GM23248 (cell line): Measurements from ENCODE around the gene ACOT11. TPM values are rescaled to one million over a fixed set of nuclear protein-coding genes. Genes with fewer than 3 reads are reported as not detected.

ENCODE experiments used
- DNase-seq: peaks from one replicate; pipeline ENCODE4 v3.0.0-alpha.2; 2015
- H2AFZ ChIP-seq: fragments of 200-600 bp; sonication (generic); 2 replicates; pipeline ENCODE4 v1.6.1; 2016; ENCODE audit warnings: antibody characterized with exemption
- H3F3A ChIP-seq: fragments of 200-600 bp; sonication (generic); 2 replicates; pipeline ENCODE4 v1.6.1; 2016; ENCODE audit warnings: mild to moderate bottlenecking, antibody characterized with exemption, mixed run types; ENCODE audit not compliant: insufficient read depth
- H3K27ac ChIP-seq: fragments of 200-600 bp; sonication (generic); 2 replicates; pipeline ENCODE4 v1.5.1; 2016; ENCODE audit warnings: mild to moderate bottlenecking
- H3K27me3 ChIP-seq: fragments of 200-600 bp; sonication (generic); replicated peaks from 2 replicates; pipeline ENCODE4 v1.6.1; 2016; ENCODE audit warnings: mild to moderate bottlenecking; ENCODE audit not compliant: insufficient read depth
- H3K36me3 ChIP-seq: fragments of 200-600 bp; sonication (generic); 2 replicates; pipeline ENCODE4 v1.6.1; 2016; ENCODE audit warnings: low read depth, mild to moderate bottlenecking
- H3K4me1 ChIP-seq: fragments of 200-600 bp; sonication (generic); 2 replicates; pipeline ENCODE4 v1.6.1; 2016; ENCODE audit warnings: mild to moderate bottlenecking; ENCODE audit not compliant: insufficient read depth
- H3K4me2 ChIP-seq: fragments of 200-600 bp; sonication (generic); one replicate; pipeline ENCODE4 v1.6.1; 2016; ENCODE audit warnings: mild to moderate bottlenecking; ENCODE audit not compliant: unreplicated experiment
- H3K4me3 ChIP-seq: fragments of 200-600 bp; sonication (generic); 2 replicates; pipeline ENCODE4 v1.5.1; 2016; ENCODE audit warnings: mild to moderate bottlenecking
- H3K79me2 ChIP-seq: fragments of 200-600 bp; sonication (generic); 2 replicates; pipeline ENCODE4 v1.6.1; 2016; ENCODE audit warnings: mild to moderate bottlenecking; ENCODE audit not compliant: insufficient read depth
- H3K9ac ChIP-seq: fragments of 200-600 bp; sonication (generic); 2 replicates; pipeline ENCODE4 v1.6.1; 2016; ENCODE audit warnings: mild to moderate bottlenecking
- H3K9me2 ChIP-seq: fragments of 200-600 bp; sonication (generic); 2 replicates; pipeline ENCODE4 v1.6.1; 2016; ENCODE audit warnings: mixed run types, mild to moderate bottlenecking, moderate library complexity; ENCODE audit not compliant: insufficient read depth
- H3K9me3 ChIP-seq: fragments of 200-600 bp; sonication (generic); one replicate; pipeline ENCODE4 v1.6.1; 2017; ENCODE audit warnings: low read depth
- H4K20me1 ChIP-seq: fragments of 200-600 bp; sonication (generic); 2 replicates; pipeline ENCODE4 v1.6.0; 2016; ENCODE audit not compliant: insufficient read depth
- EZH2 ChIP-seq: fragments of 200-600 bp; sonication (generic); IDR thresholded peaks from 2 replicates; pipeline ENCODE4 v1.6.1; 2018; ENCODE audit warnings: antibody characterized with exemption, mild to moderate bottlenecking; ENCODE audit not compliant: insufficient read depth, poor library complexity, severe bottlenecking
- EZH2phosphoT487 ChIP-seq: fragments of 200-600 bp; sonication (generic); IDR thresholded peaks from 2 replicates; pipeline ENCODE4 v1.6.1; 2018; ENCODE audit warnings: antibody characterized with exemption, moderate library complexity, mild to moderate bottlenecking, low read depth; ENCODE audit not compliant: insufficient read depth
- WGBS, 2 experiments: methylation state at CpG; one replicate each; pipeline ENCODE4 v1.1.6; 2015 to 2017; ENCODE audit warnings: low lambda C conversion rate in 2 of 2, low coverage in 1 of 2; ENCODE audit errors: missing lambda C conversion rate in 2 of 2; 5-methylcytosine and 5-hydroxymethylcytosine counted together
- in situ Hi-C: fragments of 300-500 bp; cut with MboI; formaldehyde crosslinking; loops from 2 replicates; pipeline ENCODE4 v1.15.0; 2020
- polyA plus RNA-seq: library from polyadenylated mRNA; unstranded; fragments of >200 nt; fragmentation: Nextera tagmentation; extraction: Ambion mirVana; gene quantifications from 2 replicates; pipeline ENCODE4 v1.2.1, GENCODE V29; 2016
- total RNA-seq: library from RNA; depleted of rRNA; stranded (reverse); fragments of >200 nt; shearing (Covaris generic); gene quantifications from 2 replicates; pipeline ENCODE4 v1.2.3, GENCODE V29; 2014

Gene ACOT11
- total and polyA plus RNA-seq, 2 experiments from 2014 or later: 3.4 to 3.6 TPM

- in situ Hi-C loops: no loop called here
- Histone ChIP-seq H3K9me2 (no peaks in the 10 kb centered on the region), H3K9me3 (peaks cover 4% of the 10 kb centered on the region), H3K4me2 (no peak overlapping the region), H3K36me3 (no peaks in the 10 kb centered on the region), H3K4me3 (no peak overlapping the region), H4K20me1 (no peaks in the 10 kb centered on the region), H3F3A (no peaks in the 10 kb centered on the region), H3K79me2 (no peaks in the 10 kb centered on the region), H2AFZ (no peak overlapping the region), H3K9ac (no peak overlapping the region), H3K27ac (no peak overlapping the region), H3K4me1 (0 out of 2 replicates have a peak, but pooled peaks cover 6% of the 10 kb centered on the region), H3K27me3 (no peaks in the 10 kb centered on the region)
- TF ChIP-seq EZH2phosphoT487 (no peak), EZH2 (no peak)
- DNase-seq: no peak
- WGBS, 2 experiments: 84 to 93% methylated on average over 3 of the region's 3 CpGs
Measured at GRCh38 chr1:54551891-54552290, 3.9 kb downstream of the ACOT11 start.

- H3K4me2 ChIP-seq: no peak overlapping the region
- H3K9ac ChIP-seq: no peak overlapping the region
- no peaks in the 10 kb centered on the region for H4K20me1 ChIP-seq
- H3K27ac ChIP-seq: no peak overlapping the region
- no peak for DNase-seq
- H3K27me3 ChIP-seq: no peaks in the 10 kb centered on the region
- in situ Hi-C loops: no loop called here
- H3K79me2 ChIP-seq: no peaks in the 10 kb centered on the region
- H3K4me3 ChIP-seq: no peak overlapping the region
- no peak overlapping the region for H2AFZ ChIP-seq
- H3K4me1 ChIP-seq: no peaks in the 10 kb centered on the region
- TF ChIP-seq EZH2phosphoT487 (no peak), EZH2 (no peak)
- H3F3A ChIP-seq: no peaks in the 10 kb centered on the region
- no peaks in the 10 kb centered on the region for H3K36me3 ChIP-seq
- WGBS, 2 experiments: 93 to 95% methylated on average over 8 of the region's 8 CpGs
- H3K9me3 ChIP-seq: peaks cover 4% of the 10 kb centered on the region
- no peaks in the 10 kb centered on the region for H3K9me2 ChIP-seq
Measured at GRCh38 chr1:54553602-54554313, 5.7 kb downstream of the ACOT11 start.

- TF ChIP-seq EZH2phosphoT487: no peak
- no peak for TF ChIP-seq EZH2
- H3K27ac ChIP-seq: no peak overlapping the region
- H2AFZ ChIP-seq: no peak overlapping the region
Measured at GRCh38 chr1:54556110-54556509, 8.1 kb downstream of the ACOT11 start.

GRCh38 chr1:54557671-54558355 is 9.8 kb downstream of the ACOT11 start:
- Histone ChIP-seq H2AFZ (no peak overlapping the region), H3K27ac (no peak overlapping the region), H3K27me3 (no peaks in the 10 kb centered on the region), H3F3A (no peaks in the 10 kb centered on the region), H3K9me3 (peaks cover 4% of the 10 kb centered on the region), H3K79me2 (no peaks in the 10 kb centered on the region), H3K4me3 (no peak overlapping the region), H4K20me1 (no peaks in the 10 kb centered on the region), H3K4me1 (no peaks in the 10 kb centered on the region), H3K9me2 (no peaks in the 10 kb centered on the region), H3K4me2 (no peak overlapping the region), H3K36me3 (no peaks in the 10 kb centered on the region), H3K9ac (no peak overlapping the region)
- in situ Hi-C loops: no loop called here
- 72 to 74% methylated on average over 5 of the region's 5 CpGs for WGBS, 2 experiments
- TF ChIP-seq EZH2phosphoT487: no peak
- no peak for TF ChIP-seq EZH2
- DNase-seq: no peak

More at GRCh38 chr1:54556110-54556509, 8.1 kb downstream of the ACOT11 start:
- Histone ChIP-seq H3K4me1 (no peaks in the 10 kb centered on the region), H3K27me3 (no peaks in the 10 kb centered on the region), H3K4me2 (no peak overlapping the region), H3K9me3 (peaks cover 4% of the 10 kb centered on the region), H3K9me2 (no peaks in the 10 kb centered on the region), H4K20me1 (no peaks in the 10 kb centered on the region), H3F3A (no peaks in the 10 kb centered on the region), H3K36me3 (no peaks in the 10 kb centered on the region), H3K9ac (no peak overlapping the region), H3K4me3 (no peak overlapping the region), H3K79me2 (no peaks in the 10 kb centered on the region)
- in situ Hi-C loops: no loop called here
- no peak for DNase-seq
- WGBS, 2 experiments: 97 to 100% methylated on average over 1 of the region's 1 CpG
